Spleen (tissue), 11 donors: ENCODE results near the gene MED12. TPM values are rescaled to one million over a fixed set of nuclear protein-coding genes. Genes with fewer than 3 reads are reported as not detected.

ENCODE experiments used
- DNase-seq: peaks from one replicate; pipeline ENCODE4 v3.0.0-alpha.2; 2020
- H3K27ac ChIP-seq, 8 donors: fragments of 200-600 bp; sonication (generic) in 7 of 8; 1 replicate in 4 of 8; 2 replicates in 4 of 8; pipeline versions ENCODE4 v1.5.0 to v1.8.0; 2016 to 2021; ENCODE audit warnings: inconsistent platforms in 4 of 8, mild to moderate bottlenecking in 4 of 8, moderate library complexity in 1 of 8
- H3K27me3 ChIP-seq, 7 donors: fragments of 200-600 bp; sonication (generic) in 6 of 7; replicated peaks in 1 of 7; 1 replicate in 4 of 7; 2 replicates in 3 of 7; pipeline versions ENCODE4 v1.5.0 to v1.8.0; 2016 to 2021; ENCODE audit warnings: inconsistent platforms in 3 of 7, mild to moderate bottlenecking in 1 of 7
- H3K36me3 ChIP-seq, 6 donors: fragments of 200-600 bp; sonication (generic) in 5 of 6; 1 replicate in 4 of 6; 2 replicates in 2 of 6; pipeline versions ENCODE4 v1.5.0 to v1.8.0; 2016 to 2021; ENCODE audit warnings: inconsistent platforms in 2 of 6
- H3K4me1 ChIP-seq, 6 donors: fragments of 200-600 bp; sonication (generic) in 5 of 6; 1 replicate in 3 of 6; 2 replicates in 3 of 6; pipeline versions ENCODE4 v1.5.0 to v1.8.0; 2016 to 2021; ENCODE audit warnings: inconsistent platforms in 3 of 6
- H3K4me3 ChIP-seq, 8 donors: fragments of 200-600 bp; sonication (generic) in 7 of 8; 1 replicate in 4 of 8; 2 replicates in 4 of 8; pipeline versions ENCODE4 v1.5.0 to v1.8.0; 2016 to 2021; ENCODE audit warnings: inconsistent platforms in 4 of 8, mild to moderate bottlenecking in 4 of 8, moderate library complexity in 2 of 8
- H3K9me3 ChIP-seq, 8 donors: fragments of 200-600 bp; sonication (generic) in 7 of 8; 1 replicate in 4 of 8; 2 replicates in 4 of 8; pipeline versions ENCODE4 v1.5.0 to v1.8.0; 2016 to 2021; ENCODE audit warnings: inconsistent platforms in 4 of 8
- POLR2A ChIP-seq, 3 donors: fragments of 450-650 bp; IDR thresholded peaks; one replicate each; pipeline ENCODE4 v1.5.1; 2017; ENCODE audit warnings: antibody characterized with exemption in 3 of 3, mild to moderate bottlenecking in 1 of 3
- POLR2AphosphoS5 ChIP-seq, 3 donors: sonication (generic); formaldehyde crosslinking; IDR thresholded peaks; one replicate each; pipeline ENCODE4 v1.5.1; 2017; ENCODE audit warnings: antibody characterized with exemption in 3 of 3
- WGBS, 5 donors: extraction: QIAGEN DNeasy Blood & Tissue Kit in 3 of 5; methylation state at CpG; one replicate each; pipeline versions ENCODE4 v1.1.5 to v1.1.7; 2013 to 2018; 5-methylcytosine and 5-hydroxymethylcytosine counted together
- intact Hi-C: fragments of 100-400 bp; cut with DNase I; formaldehyde crosslinking; loops from one replicate; pipeline ENCODE4 v1.15.0; 2023; ENCODE audit warnings: low total_unique reads
- polyA plus RNA-seq, 3 donors: library from polyadenylated mRNA; stranded (reverse); fragments of 200-250 nt; gene quantifications; one replicate each; pipeline ENCODE4 v1.2.1, GENCODE V29; 2013
- total RNA-seq, 7 donors: library from RNA; depleted of rRNA in 3 of 7; stranded (reverse); fragments of >200 nt in 3 of 7; fragmentation: NEBNext Ultra II Directional in 4 of 7; extraction: Animal tissue kit (Norgen Biotek cat#: 25700) in 4 of 7; gene quantifications; one replicate each; pipeline versions ENCODE4 v1.1.0 to v1.2.1, GENCODE V29; 2016 to 2021
- TF ChIP-seq, protein P1 (sequence below), 11 experiments: fragments of 200-600 bp in 7 of 11; fragments of 450-650 bp in 4 of 11; sonication (generic) in 4 of 11; IDR thresholded peaks in 8 of 11; conservative IDR thresholded peaks in 3 of 11; 1 replicate in 7 of 11; 2 replicates in 4 of 11; pipeline versions ENCODE4 v1.4.0 to v1.8.0; 2016 to 2021; ENCODE audit warnings: antibody characterized with exemption in 11 of 11, inconsistent platforms in 4 of 11, mild to moderate bottlenecking in 1 of 11
- donor health status: healthy with polysubstance abuse.
- donor health status: DM: no; HTN: no; CAD: no; lungs with moderate emphysema.
- donor health status: DM: no; HTN: no; CAD: no.
- donor health status: Bipolar disorder and iron deficiency.
- donor health status: healthy.
- donor health status: DM: no; HTN: no; CAD: no.
- donor health status: DM: yes; HTN: yes; CAD: no.

The MED12 gene
- total and polyA plus RNA-seq, 10 donors = 5.2 to 151 (median 96.9) TPM

DNA sequence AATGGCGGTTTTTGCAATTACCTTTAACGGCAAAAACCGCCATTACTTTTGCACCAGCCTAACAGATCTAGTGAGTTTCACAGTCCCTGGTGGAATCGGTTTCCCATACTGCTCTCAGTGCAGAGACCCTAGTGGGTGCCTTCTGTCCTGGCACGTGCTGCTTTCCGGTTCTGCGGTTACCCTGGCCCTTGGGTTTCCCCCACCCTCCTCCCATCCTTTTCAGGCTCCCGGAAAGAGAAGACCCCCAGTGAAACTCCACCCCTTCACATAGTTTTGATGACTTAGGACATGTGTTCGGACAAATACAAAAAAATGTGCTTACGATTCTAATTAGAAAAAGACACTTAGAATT, 63.1 kb downstream of the MED12 start:
- WGBS, 5 donors = 0 to 46% (median 2%) methylated on average over 2 to 10 of the region's 10 CpGs
- no peaks in the 10 kb centered on the region for H3K9me3 ChIP-seq
- peak overlapping the region; percentile 25 to 71 (median 36) for H3K4me3 ChIP-seq
- TF ChIP-seq, protein P1, sequence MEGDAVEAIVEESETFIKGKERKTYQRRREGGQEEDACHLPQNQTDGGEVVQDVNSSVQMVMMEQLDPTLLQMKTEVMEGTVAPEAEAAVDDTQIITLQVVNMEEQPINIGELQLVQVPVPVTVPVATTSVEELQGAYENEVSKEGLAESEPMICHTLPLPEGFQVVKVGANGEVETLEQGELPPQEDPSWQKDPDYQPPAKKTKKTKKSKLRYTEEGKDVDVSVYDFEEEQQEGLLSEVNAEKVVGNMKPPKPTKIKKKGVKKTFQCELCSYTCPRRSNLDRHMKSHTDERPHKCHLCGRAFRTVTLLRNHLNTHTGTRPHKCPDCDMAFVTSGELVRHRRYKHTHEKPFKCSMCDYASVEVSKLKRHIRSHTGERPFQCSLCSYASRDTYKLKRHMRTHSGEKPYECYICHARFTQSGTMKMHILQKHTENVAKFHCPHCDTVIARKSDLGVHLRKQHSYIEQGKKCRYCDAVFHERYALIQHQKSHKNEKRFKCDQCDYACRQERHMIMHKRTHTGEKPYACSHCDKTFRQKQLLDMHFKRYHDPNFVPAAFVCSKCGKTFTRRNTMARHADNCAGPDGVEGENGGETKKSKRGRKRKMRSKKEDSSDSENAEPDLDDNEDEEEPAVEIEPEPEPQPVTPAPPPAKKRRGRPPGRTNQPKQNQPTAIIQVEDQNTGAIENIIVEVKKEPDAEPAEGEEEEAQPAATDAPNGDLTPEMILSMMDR (IDR thresholded peaks at IDR 0.05 in 8 of 11, conservative IDR thresholded peaks at IDR 0.05 in 3 of 11) = no peak
- no peak for TF ChIP-seq POLR2A (IDR thresholded peaks at IDR 0.05)
- TF ChIP-seq POLR2AphosphoS5 (IDR thresholded peaks at IDR 0.05) = no peak
- intact Hi-C loops = no loop called here
- H3K36me3 ChIP-seq = peaks cover 0 to 7% (median 0%) of the 10 kb centered on the region in 6 donors
- H3K27me3 ChIP-seq = no peaks in the 10 kb centered on the region
- no peak for DNase-seq
- peak overlapping the region; percentile 75 to 94 (median 91) for H3K27ac ChIP-seq
- peaks cover 0 to 26% (median 12%) of the 10 kb centered on the region in 6 donors for H3K4me1 ChIP-seq

DNA sequence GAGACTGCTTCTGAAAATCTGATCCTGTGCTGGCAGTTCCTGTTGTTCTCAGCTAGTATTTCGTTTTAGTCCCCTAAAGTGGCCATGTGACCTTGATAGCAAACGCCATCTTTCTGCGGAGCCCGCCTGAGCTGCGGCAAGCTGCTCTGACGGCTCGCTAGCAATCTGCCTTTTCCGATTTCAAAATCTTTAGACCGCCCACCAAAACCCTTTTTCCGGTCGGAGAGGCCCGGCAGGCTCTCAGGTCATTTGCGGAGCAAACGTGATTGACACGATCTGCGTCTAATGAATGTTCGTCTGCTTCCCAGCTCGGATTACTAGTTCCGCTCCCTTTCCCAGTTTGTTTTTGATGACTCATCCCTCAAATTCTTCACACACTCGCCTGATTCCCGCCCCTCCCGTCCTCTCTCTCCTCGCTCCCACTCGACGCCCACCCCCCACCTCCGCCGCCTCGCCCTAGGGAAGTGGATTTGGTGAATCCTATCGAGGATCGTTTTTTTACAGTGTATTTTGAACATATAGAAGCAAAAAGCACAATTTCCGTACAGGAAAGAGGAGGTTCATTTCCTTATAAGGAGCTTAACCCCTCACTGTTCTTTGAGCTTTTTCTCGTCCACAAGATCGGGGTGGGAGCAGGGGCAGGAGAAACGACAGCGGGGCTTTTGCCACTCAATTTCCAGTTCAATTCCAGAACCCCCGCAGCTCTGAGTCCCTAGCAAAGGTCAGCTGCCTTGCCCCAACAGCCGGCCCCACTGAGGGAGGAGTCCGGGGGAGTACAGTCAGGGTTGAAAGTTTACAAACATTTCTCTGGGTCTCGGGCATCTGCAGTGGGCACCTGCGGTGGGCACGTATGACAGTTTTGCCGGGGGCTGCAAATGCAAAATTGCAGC, 63.8 kb downstream of the MED12 start:
- peaks cover 0 to 26% (median 12%) of the 10 kb centered on the region in 6 donors for H3K4me1 ChIP-seq
- peak overlapping the region; percentile 75 to 94 (median 91) for H3K27ac ChIP-seq
- no peaks in the 10 kb centered on the region for H3K27me3 ChIP-seq
- 1 to 40% (median 4%) methylated on average over 32 to 42 of the region's 42 CpGs for WGBS, 5 donors
- intact Hi-C loops = no loop called here
- no peaks in the 10 kb centered on the region for H3K9me3 ChIP-seq
- TF ChIP-seq POLR2A (IDR thresholded peaks at IDR 0.05) (peak in 2 of 3 donors; percentile 36 to 81), POLR2AphosphoS5 (IDR thresholded peaks at IDR 0.05) (peak; percentile 49 to 94 (median 93))
- TF ChIP-seq, protein P1 (IDR thresholded peaks at IDR 0.05 in 8 of 11, conservative IDR thresholded peaks at IDR 0.05 in 3 of 11) = no peak
- H3K4me3 ChIP-seq = peak overlapping the region; percentile 25 to 71 (median 36)
- H3K36me3 ChIP-seq = peaks cover 0 to 5% (median 0%) of the 10 kb centered on the region in 6 donors
- DNase-seq = peak; percentile 92

DNA sequence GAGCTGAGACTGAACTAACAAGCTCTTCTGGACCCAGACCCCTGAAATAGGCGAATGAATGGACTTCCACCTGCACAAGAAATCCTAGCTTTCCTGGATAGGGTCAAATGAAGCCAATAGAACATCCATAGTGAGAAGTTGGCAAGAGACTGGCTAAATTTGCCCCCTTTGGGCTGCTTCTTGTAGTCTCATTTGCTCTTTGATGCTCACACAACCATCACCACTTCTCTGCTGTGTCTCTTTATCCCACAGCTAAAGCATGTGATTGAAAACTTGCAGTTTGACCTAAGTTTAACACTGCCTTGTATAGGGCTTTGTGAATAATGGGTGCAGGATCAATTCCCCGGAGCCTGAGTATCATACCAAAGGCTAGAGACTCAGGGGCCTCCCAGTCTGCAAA, 64.5 kb downstream of the MED12 start:
- 50 to 63% (median 51%) methylated on average over 2 of the region's 2 CpGs for WGBS, 5 donors
- no peak for TF ChIP-seq POLR2A (IDR thresholded peaks at IDR 0.05)
- Histone ChIP-seq H3K4me3 (peak overlapping the region in 5 of 8 donors; percentile 28 to 71 (median 39)), H3K4me1 (peaks cover 0 to 26% (median 12%) of the 10 kb centered on the region in 6 donors), H3K27me3 (no peaks in the 10 kb centered on the region), H3K9me3 (no peaks in the 10 kb centered on the region), H3K36me3 (no peaks in the 10 kb centered on the region), H3K27ac (peak overlapping the region; percentile 19 to 94 (median 91))
- intact Hi-C loops = no loop called here
- no peak for DNase-seq

DNA sequence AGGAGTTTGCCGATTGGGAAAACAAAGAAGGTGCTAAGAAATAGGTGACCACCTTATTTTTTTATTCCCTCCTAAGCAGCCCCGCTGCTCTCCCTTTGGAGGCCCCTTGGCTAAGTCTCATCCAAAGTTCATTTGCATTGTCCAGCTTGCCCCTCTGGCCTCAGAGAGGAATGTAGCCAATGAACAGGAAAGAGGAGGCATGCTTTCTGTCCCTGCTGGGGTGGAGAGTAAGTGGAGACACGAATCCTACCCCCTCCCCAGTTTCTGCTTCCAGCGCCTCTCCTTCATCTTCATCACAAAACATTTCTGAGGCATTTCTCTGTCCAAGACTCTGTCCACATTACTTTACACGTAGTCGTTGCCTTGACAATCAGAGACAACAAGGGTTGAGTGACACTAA, 64.9 kb downstream of the MED12 start:
- Histone ChIP-seq H3K27ac (peak overlapping the region in 6 of 8 donors; percentile 87 to 94 (median 92)), H3K4me3 (no peak overlapping the region), H3K27me3 (no peaks in the 10 kb centered on the region), H3K36me3 (no peaks in the 10 kb centered on the region), H3K4me1 (peaks cover 0 to 26% (median 12%) of the 10 kb centered on the region in 6 donors), H3K9me3 (no peaks in the 10 kb centered on the region)
- WGBS, 5 donors = 68 to 93% (median 85%) methylated on average over 4 to 6 of the region's 6 CpGs
- TF ChIP-seq POLR2A (IDR thresholded peaks at IDR 0.05) (no peak), POLR2AphosphoS5 (IDR thresholded peaks at IDR 0.05) (no peak)
- TF ChIP-seq, protein P1 (IDR thresholded peaks at IDR 0.05 in 8 of 11, conservative IDR thresholded peaks at IDR 0.05 in 3 of 11) = no peak
- no peak for DNase-seq
- intact Hi-C loops = no loop called here
